Stimulated activated CD8-positive, alpha-beta memory T cell treated with anti-CD3 and anti-CD28 coated beads, Interleukin-12 subunit alpha, Interleukin-12 subunit beta, amount 100 ng/mL, for 24 hours (primary cell): ENCODE measurements around the gene GNB3.

Experiments used
- DNase-seq: peaks from one replicate; pipeline ENCODE4 v3.0.0-alpha.2; 2020; ENCODE audit errors: extremely low read depth

The GNB3 gene

GRCh38 chr12:6836851-6837250 is 3.9 kb upstream of the GNB3 start:
- no peak for DNase-seq

- no peak for DNase-seq
Observed at GRCh38 chr12:6837370-6838060, 3.2 kb upstream of the GNB3 start.

GRCh38 chr12:6838854-6839253 is 1.9 kb upstream of the GNB3 start:
- DNase-seq = no peak

DNA sequence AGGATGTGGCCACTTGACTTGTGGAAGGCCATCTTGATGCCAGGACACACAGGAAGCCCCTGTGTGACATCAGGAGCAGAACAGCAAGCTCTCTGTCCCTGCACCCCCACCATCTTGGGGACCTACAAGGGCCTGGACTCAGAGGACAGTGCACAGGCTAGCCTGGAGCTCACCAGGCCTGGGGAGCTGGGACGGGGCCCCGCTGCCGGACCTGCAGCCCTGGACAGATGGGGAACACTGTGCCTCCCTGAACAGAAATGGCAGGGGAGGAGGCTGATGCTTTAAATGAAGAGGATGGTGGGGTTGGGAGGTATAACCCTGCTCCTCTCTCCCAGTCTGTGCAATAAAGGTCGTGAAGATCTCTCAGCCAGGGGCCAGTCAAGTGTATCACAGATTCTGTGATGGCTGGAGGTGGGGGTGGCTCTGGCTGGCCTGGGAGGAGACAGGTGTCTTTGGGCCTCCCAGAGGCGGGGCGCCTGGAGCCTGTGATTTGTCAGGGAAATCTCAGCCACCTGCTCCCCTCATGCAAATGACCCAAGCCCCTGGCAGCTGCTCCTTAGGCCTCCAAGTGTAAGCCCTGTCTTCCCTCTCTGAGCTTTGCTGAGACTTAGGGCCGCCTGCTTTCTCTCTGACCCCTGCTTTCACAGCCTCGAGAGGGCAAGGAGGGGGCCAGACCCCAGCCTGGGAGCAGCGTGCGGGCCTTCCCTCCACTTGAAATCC is 1.1 kb upstream of the GNB3 start:
- DNase-seq = no peak

- DNase-seq = no peak
Observed at GRCh38 chr12:6840330-6840729, 395 bp upstream of the GNB3 start.

DNA sequence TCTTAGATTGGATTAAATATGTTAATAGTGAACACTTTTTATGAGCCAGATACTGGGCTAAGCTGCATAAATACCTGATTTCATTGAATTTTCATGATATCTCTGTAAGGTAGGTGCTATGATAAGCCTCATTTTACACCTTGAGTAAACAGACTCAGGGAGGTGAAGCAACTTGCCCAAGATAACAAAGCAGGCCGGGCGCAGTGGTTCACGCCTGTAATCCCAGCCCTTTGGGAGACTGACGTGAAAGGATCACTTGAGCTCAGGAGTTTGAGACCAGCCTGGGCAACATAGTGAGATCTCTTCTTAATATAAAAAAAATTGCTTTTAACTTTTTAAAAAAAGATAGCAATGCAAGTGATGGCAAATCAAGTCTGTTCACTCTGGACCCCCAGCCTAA is 1.4 kb downstream of the GNB3 start:
- DNase-seq = no peak

- no peak for DNase-seq
Observed at GRCh38 chr12:6843118-6843902, 2.6 kb downstream of the GNB3 start.

GRCh38 chr12:6845395-6845794 is 4.7 kb downstream of the GNB3 start:
- no peak for DNase-seq

- DNase-seq = no peak
Observed at GRCh38 chr12:6846316-6846869, 5.7 kb downstream of the GNB3 start.

GRCh38 chr12:6847676-6848075 is 7.0 kb downstream of the GNB3 start:
- no peak for DNase-seq

DNA sequence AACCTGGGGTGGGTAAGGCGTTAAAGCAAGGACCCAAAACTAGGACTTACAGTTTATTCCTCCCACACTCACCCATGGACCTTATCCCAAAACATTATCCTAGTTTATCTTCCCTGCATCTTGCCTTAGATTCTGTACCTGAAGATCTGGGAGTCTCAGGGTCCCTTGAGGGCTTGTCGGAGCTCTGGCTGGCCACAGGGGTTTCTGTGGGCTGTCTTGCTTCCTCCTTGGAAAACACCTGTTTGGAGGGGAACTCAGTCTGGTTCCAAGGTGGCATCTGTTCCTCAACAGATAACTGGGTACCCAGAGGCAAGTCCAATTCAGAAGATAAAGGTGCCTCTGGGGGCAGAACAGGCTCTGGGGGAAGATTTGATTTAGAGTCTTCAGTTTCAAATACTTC is 8.7 kb downstream of the GNB3 start:
- DNase-seq = no peak

DNA sequence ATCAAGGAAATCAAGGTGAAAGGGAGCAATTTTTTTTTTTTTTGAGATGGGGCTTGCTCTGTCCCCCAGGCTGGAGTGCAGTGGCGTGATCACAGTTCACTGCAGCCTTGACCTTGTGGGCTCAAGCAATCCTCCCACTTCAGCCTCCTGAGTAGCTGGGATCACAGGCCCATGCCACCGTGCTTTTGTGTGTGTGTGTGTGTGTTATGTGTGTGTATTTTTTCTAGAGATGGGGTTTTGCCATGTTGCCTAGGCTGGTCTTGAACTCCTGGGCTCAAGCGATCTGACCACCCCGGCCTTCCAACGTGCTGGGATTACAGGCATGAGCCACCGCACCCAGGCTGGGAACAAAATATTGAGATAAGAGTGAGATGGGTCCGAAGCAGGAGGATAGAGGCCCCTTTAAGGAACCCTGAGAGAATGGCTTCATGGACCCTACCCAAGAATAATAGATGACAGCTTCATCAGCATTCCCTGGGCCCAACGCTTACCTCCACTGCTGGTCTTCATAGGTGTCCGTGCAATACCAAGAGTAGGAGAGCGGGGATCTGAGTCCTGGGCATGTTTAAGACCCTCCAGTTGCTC is 9.3 kb downstream of the GNB3 start:
- no peak for DNase-seq

DNA sequence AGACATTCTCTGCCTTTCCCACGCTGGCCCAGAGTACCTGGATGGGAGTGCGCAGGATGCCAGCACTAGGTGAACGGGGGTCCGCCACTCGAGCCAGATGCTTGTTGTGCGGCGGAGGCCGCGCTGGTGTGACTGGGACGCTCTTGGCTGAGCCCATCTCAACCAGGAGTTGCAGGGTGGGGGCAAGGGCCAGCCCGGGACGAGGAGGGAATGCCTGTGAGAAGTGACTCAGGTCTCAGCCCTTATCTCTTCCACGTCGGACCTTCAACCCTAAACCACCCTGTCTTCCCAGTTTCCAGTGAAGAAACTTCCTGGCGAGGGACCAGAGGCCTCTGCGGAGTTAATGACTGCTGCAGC is 10.0 kb downstream of the GNB3 start:
- no peak for DNase-seq

GRCh38 chr12:6851153-6851920 is 10.6 kb downstream of the GNB3 start, which contains the start of gene CDCA3:
CDCA3 (minus strand) TSS chr12:6851286; CDS start chr12:6850952, 334 bp downstream.
- DNase-seq = peak; percentile 79

DNA sequence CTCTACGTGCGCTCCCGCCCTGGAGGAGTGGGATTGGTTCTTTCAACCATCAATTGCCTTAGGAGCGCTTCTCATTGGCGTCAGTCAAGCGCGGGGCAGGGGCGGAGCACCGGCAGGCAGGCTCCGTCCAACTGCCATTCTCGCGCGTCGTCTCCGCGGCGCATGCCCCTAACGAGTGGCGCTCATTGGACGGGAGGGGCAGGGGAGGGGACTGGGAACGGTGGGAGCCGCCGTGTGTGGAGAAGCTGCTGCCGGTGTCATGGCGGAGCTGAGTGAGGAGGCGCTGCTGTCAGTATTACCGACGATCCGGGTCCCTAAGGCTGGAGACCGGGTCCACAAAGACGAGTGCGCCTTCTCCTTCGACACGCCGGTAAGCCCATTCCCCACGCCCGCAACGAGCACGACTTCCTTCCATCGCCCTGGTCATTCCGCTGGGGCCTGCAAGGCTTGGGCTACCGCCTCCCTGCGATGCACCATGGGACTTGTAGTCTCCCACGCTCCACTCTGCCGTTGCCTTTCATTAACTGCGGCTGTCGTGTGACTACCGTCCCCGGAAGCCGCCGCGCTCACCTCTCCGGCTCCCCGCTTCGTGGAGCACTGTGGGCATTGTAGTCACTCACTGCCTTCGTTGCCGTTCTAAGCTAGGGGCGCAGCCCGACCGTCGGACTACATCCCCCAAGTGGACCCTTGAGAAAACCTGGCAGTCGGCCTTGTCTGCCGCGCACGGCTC is 11.4 kb downstream of the GNB3 start, which contains the start of gene USP5:
Gene USP5 (plus strand): TSS at position 230 of the 730 bp plus-strand sequence. CDS start 30 bp downstream, at position 260.
- DNase-seq = peak; percentile 97

DNA sequence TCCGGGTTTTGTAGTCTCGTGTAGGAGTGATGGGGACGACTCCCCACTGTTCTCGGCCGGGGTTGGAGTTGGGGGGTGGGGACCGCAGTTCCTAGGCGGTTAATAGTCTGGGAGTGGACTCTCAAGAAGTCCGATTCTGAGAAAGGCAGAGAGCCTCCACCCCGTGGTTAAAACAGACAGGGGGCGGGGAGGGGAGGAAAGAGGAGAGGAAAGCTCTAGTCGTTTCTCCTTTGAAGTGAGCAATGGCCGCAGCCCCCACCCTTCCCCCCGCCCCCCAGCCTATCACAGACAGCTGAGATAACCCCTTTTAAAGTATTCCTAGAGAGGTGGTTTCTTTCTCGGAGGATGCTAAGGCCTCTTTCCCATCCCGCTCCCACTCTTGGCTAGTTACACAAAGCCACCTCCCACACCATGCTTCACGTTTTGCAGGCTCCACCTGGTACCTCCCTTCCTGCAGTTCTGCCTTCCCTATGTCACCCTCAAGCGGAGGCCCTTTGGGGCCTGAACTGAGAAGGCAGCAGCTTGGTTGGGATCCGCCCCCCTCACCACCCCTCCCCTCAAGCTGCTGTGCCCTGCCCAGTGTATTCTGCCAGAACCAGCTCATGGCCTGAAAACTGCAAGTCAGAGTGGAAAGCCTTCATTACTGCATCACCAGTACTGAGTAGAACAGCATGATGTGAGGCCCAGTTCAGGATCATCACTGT is 12.1 kb downstream of the GNB3 start:
- peak; percentile 53 for DNase-seq

GRCh38 chr12:6853626-6854025 is 12.9 kb downstream of the GNB3 start:
- DNase-seq = no peak

DNA sequence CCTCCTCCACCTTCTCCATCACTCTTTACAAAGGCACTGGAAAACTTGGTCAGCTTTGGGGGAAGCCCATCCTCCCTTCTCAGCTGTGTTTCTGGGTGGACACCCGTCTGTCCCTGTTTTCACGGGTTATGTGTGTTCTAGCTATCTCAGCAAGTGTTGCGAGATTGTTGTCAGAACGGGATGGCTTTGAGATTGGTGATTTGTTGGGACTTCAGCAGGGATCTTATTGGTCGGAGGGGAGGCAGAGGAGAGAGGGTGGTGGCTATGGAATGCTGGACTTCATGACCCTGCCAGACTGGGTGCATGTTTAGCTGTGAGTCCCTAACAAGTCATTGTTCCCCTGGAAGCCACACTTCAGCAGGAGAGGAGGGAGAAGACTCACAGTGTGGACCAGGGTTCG is 13.3 kb downstream of the GNB3 start:
- no peak for DNase-seq

- DNase-seq = no peak
Observed at GRCh38 chr12:6855322-6855721, 14.6 kb downstream of the GNB3 start.

- DNase-seq = no peak
Observed at GRCh38 chr12:6858799-6859198, 18.1 kb downstream of the GNB3 start.
